Measurements from ENCODE around the gene SCFD2.

GRCh38 chr4:52991472-52991871 lies 374.4 kb downstream of the SCFD2 start:
- TF ChIP-seq YY1 (IDR thresholded peaks at IDR 0.05; ENCODE audit: insufficient read depth, insufficient read length) = no peak
- no peak for TF ChIP-seq SUZ12 (IDR thresholded peaks at IDR 0.05; ENCODE audit: extremely low read depth, insufficient read depth, insufficient read length)
